SKM-1 treated with dmso at 0.1 percent for 144 hours (cell line): ENCODE data around the gene F11R.
"Not testable (repeated sequence)": the region's sequence is repeated elsewhere in the genome, so short reads cannot be mapped to it uniquely, and the experiment has no call there.

ENCODE experiments used
- DNase-seq: peaks from one replicate; lab custom pipeline; 2025; ENCODE audit not compliant: unreplicated experiment; lab: John Stamatoyannopoulos, UW

Gene F11R

DNA sequence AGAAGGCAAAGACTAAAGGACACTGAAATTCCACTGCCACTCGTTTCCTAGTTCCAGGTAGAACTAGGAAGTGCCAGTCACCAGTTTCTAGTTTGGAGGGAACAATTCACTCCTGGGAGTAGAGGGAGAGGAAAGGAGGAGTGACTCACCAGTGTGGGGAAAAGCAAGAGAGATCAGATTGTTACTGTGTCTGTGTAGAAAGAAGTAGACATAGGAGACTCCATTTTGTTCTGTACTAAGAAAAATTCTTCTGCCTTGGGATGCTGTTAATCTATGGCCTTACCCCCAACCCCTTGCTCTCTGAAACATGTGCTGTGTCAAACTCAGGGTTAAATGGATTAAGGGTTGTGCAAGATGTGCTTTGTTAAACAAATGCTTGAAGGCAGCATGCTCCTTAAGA lies 4.3 kb downstream of the F11R start:
- DNase-seq, result not testable (repeated sequence)

GRCh38 chr1:161013488-161014230 lies 7.3 kb downstream of the F11R start:
- DNase-seq, result peak; percentile 98

- DNase-seq, result no peak
Observed at GRCh38 chr1:161013131-161013487, 7.8 kb downstream of the F11R start.

- no peak for DNase-seq
Observed at GRCh38 chr1:161012420-161012819, 8.5 kb downstream of the F11R start.

- no peak for DNase-seq
Observed at GRCh38 chr1:161009602-161010211, 11.2 kb downstream of the F11R start.

DNA sequence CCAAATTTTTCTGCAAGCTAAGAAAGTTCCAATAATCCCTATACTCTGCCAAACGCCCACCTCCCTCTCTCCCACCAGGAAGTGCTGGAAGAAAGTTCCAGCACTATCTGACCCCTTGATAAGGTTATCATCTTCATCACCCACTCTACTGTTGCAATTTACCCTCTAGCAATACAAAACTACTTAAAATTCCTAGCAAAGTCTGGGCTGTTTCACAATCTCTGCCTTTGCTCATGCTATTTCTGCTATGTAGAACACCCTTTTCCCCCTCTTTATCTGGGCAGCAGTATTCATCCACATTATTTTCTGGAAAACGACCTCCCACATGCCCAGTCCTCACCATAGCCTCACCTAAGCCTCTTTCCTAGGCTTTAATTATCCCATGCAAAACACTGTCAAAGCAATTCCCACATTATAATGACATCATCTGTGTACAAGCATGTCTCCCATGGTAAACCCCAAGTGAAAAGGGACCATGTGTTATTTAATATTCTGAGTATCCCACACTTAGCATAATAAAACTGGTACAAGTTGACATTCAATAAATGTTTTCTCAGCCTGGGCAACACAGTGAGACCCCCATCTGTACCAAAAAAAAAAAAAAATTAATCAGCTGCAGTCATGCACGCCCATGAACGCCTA lies 12.0 kb downstream of the F11R start:
- DNase-seq, result no peak

GRCh38 chr1:161007369-161007768 lies 13.6 kb downstream of the F11R start:
- DNase-seq, result no peak

- no peak for DNase-seq
Observed at GRCh38 chr1:161006563-161006962, 14.4 kb downstream of the F11R start.

GRCh38 chr1:161001525-161001924 lies 19.4 kb downstream of the F11R start:
- no peak for DNase-seq

GRCh38 chr1:161000736-161001480 lies 20.0 kb downstream of the F11R start:
- no peak for DNase-seq

- DNase-seq, result no peak
Observed at GRCh38 chr1:160999376-160999775, 21.6 kb downstream of the F11R start.

- peak; percentile 66 for DNase-seq
Observed at GRCh38 chr1:160997323-160998038, 23.5 kb downstream of the F11R start.

GRCh38 chr1:160996178-160996577 lies 24.8 kb downstream of the F11R start:
- no peak for DNase-seq

GRCh38 chr1:160993544-160994193 lies 27.3 kb downstream of the F11R start:
- DNase-seq, result peak; percentile 34

DNA sequence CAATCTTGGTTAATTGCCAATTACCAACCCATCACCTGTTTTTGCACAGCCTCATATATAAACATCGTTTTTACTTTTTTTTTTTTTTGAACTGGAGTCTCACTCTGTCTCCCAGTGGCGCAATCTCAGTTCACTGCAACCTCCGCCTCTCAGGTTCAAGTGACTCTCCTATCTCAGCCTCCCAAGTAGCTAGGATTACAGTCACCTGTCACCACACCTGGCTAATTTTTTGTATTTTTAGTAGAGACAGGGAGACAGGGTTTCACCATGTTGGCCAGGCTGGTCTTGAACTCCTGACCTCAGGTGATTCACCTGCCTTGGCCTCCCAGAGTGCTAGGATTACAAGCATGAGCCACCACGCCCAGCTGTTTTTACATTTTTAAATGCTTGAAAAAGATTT lies 28.9 kb downstream of the F11R start:
- not testable (repeated sequence) for DNase-seq

GRCh38 chr1:160987359-160988050 lies 33.4 kb downstream of the F11R start:
- no peak for DNase-seq

GRCh38 chr1:160985723-160986122 lies 35.2 kb downstream of the F11R start:
- DNase-seq, result no peak

DNA sequence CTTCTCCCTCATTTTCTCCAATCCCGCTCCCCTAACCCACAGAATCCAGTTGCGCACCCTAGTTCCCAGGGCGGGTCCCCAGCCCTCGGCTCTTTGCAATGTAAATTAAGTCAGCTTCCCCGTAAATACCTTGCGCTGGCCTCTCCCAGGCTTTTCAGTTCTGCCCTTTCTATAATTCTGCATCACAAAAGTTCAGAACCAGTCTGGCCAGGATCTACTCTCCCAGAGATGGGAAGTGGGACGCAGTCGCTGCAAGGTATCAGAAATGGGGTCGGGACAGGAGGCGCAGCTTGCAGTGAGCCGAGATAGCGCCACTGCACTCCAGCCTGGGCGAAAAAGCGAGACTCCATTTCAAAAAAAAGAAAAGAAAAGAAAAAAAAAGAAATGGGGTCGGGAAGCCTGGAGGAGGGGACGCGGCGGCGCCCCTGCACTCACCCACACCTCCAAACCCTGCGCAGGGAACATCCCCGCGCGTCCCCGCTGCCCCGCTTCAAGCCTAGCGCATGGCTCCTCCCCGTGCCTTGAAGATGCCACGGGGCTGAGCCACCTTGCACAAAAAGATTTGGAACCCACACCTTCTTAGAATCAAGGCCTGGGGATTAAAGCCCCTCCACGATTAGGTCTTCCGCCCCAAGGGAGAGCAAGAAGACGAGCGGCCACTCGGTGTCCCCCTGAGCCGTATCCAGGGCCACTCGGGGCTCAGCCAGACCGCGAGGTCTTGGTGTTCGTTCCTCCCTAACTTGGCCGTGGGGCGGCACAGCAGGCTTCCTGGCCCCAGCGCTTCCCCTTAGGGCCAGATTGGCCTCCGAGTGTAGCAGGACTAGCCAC lies 39.2 kb downstream of the F11R start:
- no peak for DNase-seq

GRCh38 chr1:160979286-160979685 lies 41.7 kb downstream of the F11R start:
- DNase-seq, result no peak
